NCI-H748 (cell line): ENCODE measurements around the gene NPHP4.
"Not testable (repeated sequence)": the region's sequence is repeated elsewhere in the genome, so short reads cannot be mapped to it uniquely, and the experiment has no call there.

Experiments
- DNase-seq: peaks from one replicate; lab custom pipeline; 2025; ENCODE audit not compliant: unreplicated experiment; lab: John Stamatoyannopoulos, UW

NPHP4 gene

DNA sequence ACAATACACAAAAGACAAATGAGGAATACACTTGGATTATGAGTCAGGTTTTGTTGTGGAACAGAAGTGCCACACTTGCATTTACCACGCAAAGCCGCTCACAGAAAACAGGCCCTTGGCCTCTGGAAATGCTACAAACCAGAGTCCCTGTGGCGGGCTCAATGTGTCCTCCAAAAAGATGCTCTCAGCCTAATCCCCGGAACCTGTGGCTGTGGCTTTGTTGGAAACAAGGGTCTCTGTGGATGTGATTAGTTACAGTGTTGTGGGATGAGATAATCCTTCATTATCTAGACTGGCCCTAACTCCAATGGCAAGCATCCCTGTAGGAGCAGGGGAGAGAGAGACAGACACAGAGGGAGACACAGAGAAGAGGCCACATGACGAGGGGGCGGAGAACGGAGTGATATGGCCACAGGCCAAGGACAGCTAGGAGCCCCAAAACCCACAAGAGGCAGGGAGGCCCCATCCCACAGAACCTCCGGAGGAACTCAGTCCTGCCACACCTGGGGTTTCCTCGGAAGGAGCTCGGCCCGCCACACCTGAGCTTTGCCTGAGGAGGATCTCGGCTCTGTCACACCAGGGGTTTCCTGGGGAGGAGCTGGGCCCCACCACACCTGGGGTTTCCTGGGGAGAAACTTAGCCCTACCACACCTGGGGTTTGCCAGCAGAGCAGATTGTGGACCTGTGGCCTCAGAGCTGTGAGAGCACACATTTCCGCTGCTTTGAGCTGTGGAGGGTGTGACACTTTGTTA, 55.4 kb downstream of the NPHP4 start:
- no peak for DNase-seq

DNA sequence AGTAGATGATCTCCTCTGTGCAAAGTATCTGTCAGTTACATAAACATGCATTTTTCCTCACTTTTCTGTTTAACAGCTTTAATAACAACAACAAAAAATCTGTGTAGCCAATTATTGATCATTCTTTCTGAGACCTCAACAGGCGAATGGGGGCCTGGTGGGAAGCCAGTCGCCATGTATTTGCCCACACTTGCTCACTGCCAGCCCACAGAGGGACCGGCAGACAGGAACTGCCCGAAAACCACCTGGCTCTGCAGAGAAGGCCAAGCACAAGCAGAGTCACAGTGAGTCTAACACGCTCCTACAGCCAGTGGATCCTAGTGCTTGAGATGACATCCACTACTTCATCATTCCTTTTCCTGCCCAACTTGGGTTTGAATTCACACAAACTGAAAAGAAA, 56.1 kb downstream of the NPHP4 start:
- DNase-seq, result no peak

DNA sequence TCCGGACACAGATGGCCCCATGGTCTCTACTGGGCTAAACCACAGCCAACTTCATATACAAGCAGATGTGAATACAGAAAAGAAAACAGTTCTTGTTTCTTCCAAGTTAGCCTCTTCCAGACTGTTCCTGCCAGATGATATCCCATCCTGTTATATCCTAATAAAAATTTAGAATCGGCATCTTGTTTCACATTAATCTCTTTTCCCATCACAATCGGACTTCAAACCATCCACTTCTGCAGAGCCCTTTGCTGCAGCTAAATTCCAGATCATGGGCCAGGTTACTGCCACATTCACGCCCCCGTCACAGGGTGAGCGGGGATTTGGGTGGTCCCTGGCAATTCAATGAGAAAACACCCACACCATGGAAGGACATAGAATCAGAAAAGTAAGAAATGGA, 57.2 kb downstream of the NPHP4 start:
- no peak for DNase-seq

DNA sequence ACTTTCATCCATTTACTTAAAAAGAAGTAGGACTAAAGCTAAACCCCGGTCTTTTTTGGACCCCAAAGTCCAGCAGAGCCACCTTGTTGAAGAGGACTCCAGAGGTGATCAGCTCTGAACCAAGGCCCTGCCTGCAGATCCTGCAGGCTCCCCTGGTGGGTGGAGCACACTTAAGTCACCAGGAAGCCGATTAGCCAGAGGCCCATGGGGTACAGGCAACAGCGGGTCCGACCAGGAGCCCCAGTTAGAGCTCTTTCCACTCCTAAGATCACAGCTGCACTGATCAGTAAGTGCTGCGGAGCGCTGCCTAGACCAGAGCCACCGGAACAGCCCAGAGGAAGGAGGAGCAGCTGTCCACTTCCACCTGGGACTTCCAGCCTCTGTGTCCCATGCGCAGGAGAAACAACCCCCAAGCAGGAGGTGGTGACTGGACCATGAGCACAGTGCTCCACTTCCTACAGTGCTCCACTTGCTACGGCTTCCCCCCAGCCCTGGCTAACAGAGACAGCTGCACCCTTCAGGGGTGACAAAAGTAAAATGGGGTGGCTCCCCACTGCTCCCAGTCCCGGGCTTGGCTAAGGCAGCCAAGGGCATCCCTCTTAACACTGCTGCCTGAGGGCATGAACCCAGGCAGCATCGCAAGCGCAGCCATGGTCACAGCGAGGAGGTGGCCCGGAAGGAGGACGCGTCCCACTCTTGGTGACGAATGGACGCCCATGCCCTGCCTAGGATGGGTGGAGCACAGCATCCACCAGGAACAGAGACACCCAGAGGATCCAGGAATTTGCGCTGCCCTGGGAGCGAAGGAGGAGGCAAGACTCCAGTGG, 58.0 kb downstream of the NPHP4 start:
- DNase-seq, result no peak

DNA sequence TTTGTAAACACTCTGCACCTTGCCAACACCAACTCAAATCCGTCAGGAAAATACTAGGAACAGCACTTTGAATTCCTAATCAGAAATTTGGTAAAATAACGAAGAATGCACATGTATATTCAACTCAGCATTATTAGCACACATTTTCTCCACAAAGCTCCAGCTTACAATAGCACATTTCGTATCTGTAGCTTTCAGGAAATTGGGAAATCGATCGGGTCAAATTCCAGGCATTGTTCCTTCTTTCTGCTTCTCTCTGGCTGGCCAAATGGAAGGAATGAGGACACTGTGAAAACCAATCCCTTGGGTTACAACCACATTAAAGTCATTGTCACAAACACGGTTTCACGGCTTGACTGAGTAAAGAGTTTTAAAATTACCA, 58.6 kb downstream of the NPHP4 start:
- no peak for DNase-seq

DNA sequence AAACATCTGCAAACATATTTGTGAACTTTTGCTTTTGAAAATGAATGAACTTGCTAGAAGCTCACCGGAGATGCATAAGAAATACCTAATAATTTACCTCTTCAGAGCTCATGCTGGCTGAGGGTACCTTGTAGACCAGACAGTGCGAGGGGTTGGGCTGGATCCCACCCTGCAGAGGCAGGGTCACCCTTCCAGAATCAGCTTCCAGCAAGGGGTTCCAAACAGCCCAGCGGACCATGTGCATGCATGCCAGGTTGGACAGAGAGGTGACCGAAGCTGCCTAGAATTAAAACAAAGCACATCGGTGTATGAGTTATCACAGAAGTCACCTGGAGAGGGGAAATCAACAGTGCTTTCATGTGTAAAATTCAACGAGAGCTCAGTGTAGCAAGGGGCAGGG, 59.2 kb downstream of the NPHP4 start:
- DNase-seq, result no peak

DNA sequence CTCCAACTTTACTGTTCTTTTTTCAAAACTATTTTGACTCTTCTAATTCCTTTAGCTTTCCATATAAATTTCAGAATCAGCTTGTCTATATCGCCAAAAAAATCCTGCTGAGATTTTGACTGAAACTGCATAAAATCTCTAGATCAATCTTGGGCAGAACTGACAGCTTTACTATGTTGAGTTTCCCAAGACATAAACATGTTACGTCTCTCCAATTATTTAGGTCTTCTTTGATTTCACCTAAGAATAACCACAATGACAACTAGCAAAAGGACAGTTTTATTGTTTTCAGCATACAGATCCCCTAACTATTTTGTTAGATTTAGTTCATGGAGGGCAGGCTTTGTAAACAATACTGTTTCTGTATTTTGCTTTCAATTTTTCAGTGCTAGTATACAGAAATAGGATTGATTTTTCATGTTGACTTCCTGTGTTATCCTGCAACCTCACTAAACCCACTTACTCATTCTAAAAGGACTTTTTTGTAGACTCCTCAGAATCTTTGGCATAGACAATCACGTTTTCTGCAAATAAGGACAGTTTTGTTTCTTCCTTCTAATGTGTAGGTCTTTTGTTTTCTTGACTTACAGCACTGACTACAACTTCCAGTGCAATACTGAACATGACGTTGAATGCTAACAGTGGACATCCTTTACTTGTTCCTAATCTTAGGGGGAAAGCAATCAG, 63.4 kb downstream of the NPHP4 start:
- DNase-seq, result no peak

DNA sequence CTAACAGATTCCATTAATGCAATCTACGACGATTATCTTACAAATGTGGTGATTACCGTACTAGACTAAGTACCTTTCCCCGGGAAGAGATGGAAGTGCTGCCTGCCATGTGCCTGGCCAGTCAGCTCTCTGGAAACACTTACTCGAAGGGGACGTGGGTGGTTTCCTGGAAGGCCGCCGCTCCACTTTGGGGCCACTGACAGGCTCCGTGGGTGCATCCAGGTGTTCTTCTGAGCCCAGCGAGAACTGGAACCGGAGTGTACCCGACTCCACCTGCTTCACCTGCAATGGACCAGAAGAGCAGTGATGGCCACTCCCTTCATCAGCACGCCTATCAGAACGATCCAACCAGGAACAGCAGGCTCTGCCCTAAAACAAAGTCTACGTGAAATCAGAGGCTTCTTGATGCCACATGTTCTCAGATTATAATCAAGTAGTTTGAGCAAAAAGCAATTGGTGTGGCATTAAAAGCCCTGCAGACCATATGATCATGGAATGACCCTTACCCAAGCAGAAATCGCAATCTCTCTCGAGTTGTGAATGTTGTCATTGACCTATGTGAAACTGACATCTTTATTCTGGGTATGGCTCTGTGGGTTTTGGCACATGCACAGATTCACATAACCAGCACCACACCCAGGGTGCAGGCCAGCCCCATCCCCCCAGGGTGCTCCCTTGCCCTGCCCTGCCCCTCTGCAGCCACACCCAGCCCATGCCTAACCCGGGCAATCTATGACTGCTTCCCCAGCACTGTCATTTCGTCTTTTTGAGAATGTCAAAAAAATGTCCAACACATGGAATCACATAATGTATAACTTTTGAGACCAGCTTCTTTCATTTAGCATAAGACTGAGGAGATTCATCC, 64.5 kb downstream of the NPHP4 start:
- DNase-seq, result no peak

DNA sequence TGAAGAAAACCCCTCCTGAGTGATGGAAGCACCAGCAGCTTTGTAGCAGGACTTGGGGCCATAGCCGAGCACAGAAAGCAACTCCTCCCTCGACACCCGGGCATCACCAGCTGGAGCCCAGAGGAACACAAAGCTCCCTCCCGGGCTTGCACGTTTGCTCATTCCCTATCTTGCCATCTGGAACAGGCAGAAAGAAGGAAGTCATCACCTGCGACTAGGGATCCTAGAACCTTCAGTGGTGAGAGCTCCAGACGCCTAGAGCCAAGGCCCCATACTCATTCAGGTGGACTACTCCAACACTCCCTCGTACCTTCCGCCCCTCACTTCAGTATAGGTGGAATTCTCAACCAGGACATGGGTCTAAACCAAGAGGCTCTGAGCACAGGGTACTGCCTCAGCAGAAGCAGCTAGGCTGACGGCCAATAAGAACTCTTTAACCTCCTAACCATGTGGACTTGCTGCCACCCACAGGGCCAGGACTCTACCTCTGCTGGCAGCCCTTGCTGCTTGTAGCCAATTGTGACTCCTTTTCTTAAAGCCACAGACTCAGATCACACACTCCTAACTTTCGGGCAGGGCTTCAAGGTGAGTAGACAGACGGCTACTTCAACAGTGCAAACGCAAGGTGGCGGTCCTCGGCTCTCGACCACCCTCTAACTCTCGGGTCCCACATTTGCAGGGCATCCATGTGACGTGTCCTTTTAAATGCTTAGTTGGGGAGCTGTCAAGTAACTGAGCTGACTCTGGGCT, 65.4 kb downstream of the NPHP4 start:
- no peak for DNase-seq

DNA sequence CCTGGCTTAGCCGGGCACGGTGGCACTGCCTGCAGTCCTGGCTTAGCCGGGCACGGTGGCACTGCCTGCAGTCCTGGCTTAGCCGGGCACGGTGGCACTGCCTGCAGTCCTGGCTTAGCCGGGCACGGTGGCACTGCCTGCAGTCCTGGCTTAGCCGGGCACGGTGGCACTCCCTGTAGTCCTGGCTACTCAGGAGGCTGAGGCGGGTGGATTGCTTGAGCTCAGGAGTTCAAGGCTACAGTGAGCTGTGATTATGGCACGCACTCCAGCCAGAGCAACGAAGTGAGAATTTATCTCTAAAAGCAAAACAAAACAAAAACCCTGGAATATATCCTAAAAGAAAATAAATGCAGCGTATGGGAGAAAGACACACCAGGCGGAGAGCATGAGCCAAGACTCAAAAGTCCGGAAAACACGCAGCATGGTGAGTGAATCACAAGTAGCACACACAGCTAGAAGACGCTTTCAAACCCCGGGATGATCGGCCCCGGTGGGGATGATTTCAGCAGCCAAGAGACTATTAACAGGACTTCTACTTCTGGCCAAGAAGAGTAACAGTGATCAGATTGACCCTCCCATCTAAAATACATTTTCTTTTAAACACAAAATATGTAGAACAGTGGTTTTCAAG, 69.4 kb downstream of the NPHP4 start:
- not testable (repeated sequence) for DNase-seq

DNA sequence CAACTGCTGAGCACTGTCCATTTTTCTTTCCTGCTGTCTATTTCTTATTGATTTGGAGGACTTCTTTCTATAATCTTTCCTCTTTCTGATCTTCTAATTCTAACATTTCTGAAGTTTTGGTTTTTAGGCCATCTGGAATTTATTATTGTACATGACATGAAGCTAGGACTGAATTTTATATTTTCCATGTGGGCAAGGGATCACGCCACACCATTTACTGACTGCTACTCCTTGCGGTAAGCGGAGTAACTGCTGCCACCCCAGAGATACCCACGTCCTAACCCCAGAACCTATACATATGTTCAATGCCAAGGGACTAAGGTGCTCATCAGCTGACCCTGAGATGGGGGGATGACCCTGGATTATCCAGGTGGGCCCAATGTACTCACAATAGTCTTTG, 70.6 kb downstream of the NPHP4 start:
- DNase-seq, result no peak

DNA sequence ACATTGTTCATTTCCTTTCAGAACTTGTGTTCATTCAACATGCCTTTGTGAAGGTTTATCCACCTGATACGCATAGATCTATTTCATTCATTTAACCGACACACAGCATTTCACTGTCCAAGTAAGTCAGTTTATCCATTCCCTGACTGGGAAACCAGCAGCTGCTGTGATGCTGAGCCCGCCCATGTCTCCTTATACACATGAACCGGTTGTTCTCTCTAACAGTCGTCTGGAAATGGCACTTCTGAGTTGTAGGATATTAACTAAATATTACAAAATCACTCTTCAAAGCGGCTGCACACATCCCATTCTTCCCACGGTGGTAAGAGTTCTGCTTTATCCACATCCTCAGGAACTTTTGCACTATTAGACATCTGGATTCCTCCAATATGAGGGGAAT, 71.1 kb downstream of the NPHP4 start:
- DNase-seq, result no peak

DNA sequence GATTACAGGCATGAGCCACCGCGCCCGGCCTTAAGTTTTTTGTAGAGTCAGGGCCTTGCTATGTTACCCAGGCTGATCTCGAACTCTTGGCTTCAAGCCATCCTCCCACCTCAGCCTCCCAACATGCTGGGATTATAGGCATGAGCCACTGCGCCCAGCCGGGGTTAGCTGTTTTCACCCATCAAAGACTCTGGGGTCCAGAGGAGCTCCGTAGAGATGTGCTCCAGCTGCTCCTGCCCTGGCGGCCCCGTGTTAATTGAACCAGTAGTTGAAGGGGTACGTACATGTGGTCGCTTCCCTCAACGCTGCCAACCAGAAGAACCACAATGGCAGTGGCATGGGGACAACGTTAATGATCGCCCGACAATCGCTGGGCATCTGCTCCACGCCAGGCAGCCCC, 72.0 kb downstream of the NPHP4 start:
- no peak for DNase-seq

DNA sequence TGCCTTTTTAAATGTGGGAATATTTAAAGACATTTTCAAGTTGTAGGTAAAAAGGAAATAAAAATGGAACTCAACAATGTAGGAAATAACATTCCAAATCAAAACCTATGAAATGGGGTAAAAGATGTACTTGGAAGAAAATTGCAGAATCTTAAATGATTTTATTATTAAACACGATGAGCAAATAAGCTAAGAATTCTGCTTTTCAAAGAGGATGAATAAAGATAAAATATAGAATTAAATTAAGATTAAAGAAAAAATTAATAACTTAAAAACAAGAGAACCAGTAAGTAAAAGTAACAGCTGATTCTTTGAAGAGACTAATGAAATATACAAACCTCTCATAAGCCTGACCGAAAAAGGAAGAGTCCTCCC, 74.0 kb downstream of the NPHP4 start:
- DNase-seq, result no peak

DNA sequence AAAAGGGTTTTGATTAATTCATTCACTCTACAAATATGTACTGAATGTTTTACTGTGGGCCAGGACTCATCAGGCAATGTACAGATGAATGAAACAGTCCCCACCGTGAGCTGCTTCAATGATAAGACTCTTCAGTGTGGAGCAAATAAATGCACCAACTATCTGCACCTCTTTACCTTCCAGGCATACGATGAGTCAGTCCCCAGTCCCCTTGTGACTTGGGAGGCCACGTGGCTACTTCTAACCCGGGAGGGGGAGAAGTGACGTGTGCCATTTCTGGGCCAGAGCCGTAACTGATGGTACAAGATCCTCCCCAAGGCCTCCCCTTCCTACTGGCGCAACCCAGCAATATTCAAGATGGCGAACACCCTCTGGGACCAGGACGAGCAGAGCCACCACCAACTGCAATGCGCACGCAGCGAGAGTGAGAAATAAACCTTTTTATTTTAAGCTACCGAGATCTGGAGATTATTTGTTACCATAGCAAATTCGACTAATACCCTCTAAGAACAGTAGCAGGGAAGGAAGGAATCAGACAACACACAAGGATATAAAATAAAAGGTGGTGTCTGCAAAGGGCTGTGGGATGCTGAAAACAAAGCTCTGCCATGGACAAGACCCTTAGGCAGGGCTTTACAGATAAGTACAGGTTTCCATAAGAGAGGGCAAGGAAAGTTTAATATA, 74.5 kb downstream of the NPHP4 start:
- no peak for DNase-seq

DNA sequence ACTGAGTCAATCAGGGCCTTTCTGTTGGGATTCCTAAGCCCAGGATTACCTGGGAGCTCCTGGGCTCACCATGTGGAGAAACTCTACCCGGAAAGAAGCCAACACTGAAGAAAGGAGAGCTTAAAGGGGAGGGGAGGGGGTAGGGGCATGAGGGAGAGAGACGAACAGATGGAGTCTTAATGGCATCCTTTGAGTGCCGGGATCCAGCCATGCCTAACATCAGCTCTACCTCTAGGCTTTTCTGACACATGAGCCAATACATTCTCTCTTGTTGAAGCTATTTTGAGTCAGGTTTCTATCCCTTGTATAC, 75.0 kb downstream of the NPHP4 start:
- DNase-seq, result no peak

DNA sequence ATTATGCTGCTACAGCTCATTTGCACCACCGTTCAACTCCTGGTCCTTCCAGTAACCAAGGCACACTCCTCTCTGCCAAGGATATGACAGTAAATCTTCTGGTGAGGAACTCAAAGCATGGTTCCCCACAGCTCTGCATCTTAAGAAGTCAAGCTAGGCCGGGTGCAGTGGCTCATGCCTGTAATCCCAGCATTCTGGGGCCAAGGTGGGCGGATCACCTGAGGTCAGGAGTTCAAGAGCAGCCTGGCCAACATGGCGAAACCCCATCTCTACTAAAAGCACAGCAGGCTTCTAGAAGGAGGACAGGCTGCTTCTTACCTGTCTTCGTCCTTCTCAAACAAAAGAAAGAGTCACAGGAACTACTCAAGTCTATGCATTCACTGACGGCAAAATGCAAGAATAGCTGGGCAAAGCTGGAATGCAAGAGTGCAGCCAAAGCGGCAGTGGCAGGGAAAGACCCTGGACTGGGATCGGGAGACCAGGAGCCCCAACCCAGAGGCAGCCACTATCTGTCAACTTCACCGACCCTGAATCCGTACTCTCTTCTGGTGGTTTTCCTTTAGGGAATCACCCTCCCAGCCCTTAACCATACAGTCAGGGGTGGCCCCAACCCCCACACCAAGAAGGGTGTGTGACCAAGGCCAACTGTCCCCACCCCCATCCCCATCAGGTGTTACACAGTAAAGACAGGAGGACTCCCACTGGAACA, 75.5 kb downstream of the NPHP4 start:
- no peak for DNase-seq

DNA sequence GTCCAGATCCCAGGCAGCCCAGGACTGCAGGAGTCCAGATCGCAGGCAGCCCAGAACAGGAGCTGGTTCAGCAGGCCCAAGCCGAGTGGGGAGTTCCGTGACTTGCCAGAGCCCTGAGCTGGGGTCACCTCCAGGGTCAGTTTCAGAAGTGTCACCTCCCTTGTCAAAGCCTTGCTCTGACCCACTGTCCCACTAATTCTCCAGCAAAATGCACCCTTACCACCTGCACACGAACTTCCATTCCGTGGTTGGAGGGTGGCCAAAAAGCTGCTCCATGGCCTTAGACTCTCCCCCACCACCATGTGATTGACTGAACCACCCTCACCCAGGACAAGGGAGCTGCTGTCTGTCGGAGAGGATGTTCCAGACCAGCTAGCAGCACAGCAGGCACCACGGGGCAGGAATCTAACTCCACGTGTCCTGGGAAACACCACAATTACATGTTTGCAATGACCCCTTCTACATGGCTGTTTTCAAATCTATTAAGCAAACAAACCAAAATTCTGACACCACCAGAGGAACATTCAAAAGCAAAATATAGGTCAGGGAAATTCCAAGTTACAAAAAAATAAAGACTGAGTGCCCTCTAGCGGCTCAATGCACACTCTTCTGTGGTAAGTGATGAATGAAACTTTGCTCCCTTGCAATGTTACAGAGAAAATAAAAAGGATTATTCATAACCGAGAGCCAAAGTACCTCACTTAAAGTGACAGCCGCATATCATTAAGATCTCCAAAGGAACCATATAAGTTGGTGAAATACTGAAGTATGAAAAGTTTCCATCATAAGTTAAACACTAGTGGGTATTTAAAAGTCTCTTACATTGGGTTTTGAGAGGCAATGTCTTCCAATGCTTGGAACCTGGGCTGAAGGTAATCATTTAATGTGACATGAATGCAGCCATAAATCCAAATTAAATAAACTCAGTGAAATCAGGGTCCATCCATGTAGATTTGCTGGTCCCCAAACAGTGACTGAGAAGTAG, 76.3 kb downstream of the NPHP4 start:
- peak; percentile 21 for DNase-seq
